Lower leg skin (tissue), 3 donors: ENCODE data around the gene RMI1.

Source experiments
- POLR2A ChIP-seq, 2 donors: fragments of 450-650 bp; IDR thresholded peaks; one replicate each; pipeline ENCODE4 v1.6.1; 2016 to 2017; ENCODE audit warnings: antibody characterized with exemption in 2 of 2, mild to moderate bottlenecking in 1 of 2, moderate library complexity in 1 of 2
- TF ChIP-seq, protein P1 (sequence below), 3 donors: fragments of 450-650 bp; IDR thresholded peaks; one replicate each; pipeline ENCODE4 v1.5.1; 2016; ENCODE audit warnings: antibody characterized with exemption in 3 of 3, mild to moderate bottlenecking in 3 of 3, moderate library complexity in 2 of 3

- TF ChIP-seq, protein P1, sequence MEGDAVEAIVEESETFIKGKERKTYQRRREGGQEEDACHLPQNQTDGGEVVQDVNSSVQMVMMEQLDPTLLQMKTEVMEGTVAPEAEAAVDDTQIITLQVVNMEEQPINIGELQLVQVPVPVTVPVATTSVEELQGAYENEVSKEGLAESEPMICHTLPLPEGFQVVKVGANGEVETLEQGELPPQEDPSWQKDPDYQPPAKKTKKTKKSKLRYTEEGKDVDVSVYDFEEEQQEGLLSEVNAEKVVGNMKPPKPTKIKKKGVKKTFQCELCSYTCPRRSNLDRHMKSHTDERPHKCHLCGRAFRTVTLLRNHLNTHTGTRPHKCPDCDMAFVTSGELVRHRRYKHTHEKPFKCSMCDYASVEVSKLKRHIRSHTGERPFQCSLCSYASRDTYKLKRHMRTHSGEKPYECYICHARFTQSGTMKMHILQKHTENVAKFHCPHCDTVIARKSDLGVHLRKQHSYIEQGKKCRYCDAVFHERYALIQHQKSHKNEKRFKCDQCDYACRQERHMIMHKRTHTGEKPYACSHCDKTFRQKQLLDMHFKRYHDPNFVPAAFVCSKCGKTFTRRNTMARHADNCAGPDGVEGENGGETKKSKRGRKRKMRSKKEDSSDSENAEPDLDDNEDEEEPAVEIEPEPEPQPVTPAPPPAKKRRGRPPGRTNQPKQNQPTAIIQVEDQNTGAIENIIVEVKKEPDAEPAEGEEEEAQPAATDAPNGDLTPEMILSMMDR (IDR thresholded peaks at IDR 0.05) = no peak
- no peak for TF ChIP-seq POLR2A (IDR thresholded peaks at IDR 0.05)
These were observed 21.5 kb upstream of the RMI1 start for GRCh38 chr9:83959061-83959460.
